HEK293 (cell line): ENCODE data around the gene PDIA5.

Experiments
- CTCF ChIA-PET: fragments of 350-600 bp; formaldehyde crosslinking; extraction: SDS; loops from one replicate; lab custom pipeline; 2021; ENCODE audit warnings: antibody characterized with exemption; lab: Yijun Ruan, JAX
- POLR2A ChIA-PET: fragments of 300-600 bp; formaldehyde crosslinking; extraction: SDS; loops from one replicate; lab custom pipeline; 2020; ENCODE audit warnings: antibody characterized with exemption, inconsistent platforms; lab: Yijun Ruan, JAX
- H3K27ac ChIP-seq: fragments of 200-500 bp; sonication (Bioruptor generic); 2 replicates; pipeline ENCODE4 v1.5.1; 2014; ENCODE audit warnings: low read depth, low read length, control low read depth, inconsistent platforms; ENCODE audit errors: extremely low read depth
- H3K36me3 ChIP-seq, 2 experiments: fragments of 200-500 bp in 1 of 2; sonication (Bioruptor generic) in 1 of 2; 1 replicate in 1 of 2; 2 replicates in 1 of 2; pipeline ENCODE4 v1.5.1; 2014 to 2017; ENCODE audit warnings: inconsistent platforms in 2 of 2, low read length in 2 of 2; ENCODE audit not compliant: control insufficient read depth in 2 of 2, insufficient read depth in 1 of 2
- H3K4me1 ChIP-seq: fragments of 200-500 bp; sonication (Bioruptor generic); 2 replicates; pipeline ENCODE4 v1.5.1; 2014; ENCODE audit warnings: mild to moderate bottlenecking, low read length, inconsistent platforms; ENCODE audit not compliant: control insufficient read depth, insufficient read depth
- H3K4me3 ChIP-seq: 2 replicates; pipeline ENCODE4 v1.5.1; 2011; ENCODE audit warnings: low read depth, mild to moderate bottlenecking, control low read depth, low read length, moderate library complexity
- H3K9me3 ChIP-seq: fragments of 200-500 bp; sonication (Bioruptor generic); 2 replicates; pipeline ENCODE4 v1.5.1; 2014; ENCODE audit warnings: low read depth, low read length, inconsistent platforms; ENCODE audit not compliant: control insufficient read depth, insufficient read depth
- BCL11B ChIP-seq: fragments of 450-650 bp; formaldehyde crosslinking; IDR thresholded peaks from 2 replicates; pipeline ENCODE4 v1.5.1; 2016; ENCODE audit warnings: low read depth, missing biosample characterization, missing genetic modification characterization
- GLIS1 ChIP-seq: fragments of 450-650 bp; formaldehyde crosslinking; IDR thresholded peaks from 2 replicates; pipeline ENCODE4 v1.5.1; 2016; ENCODE audit warnings: missing biosample characterization, missing genetic modification characterization
- ZNF473 ChIP-seq: fragments of 450-650 bp; formaldehyde crosslinking; IDR thresholded peaks from 2 replicates; pipeline ENCODE4 v1.5.1; 2017; ENCODE audit warnings: missing biosample characterization, missing genetic modification characterization
- ZNF658 ChIP-seq: fragments of 450-650 bp; formaldehyde crosslinking; IDR thresholded peaks from 2 replicates; pipeline ENCODE4; 2016; ENCODE audit warnings: missing biosample characterization, missing genetic modification characterization
- TF ChIP-seq, protein P1 (sequence below): sonication (generic); formaldehyde crosslinking; IDR thresholded peaks from 2 replicates; pipeline ENCODE4 v1.8.1; 2022; ENCODE audit warnings: mild to moderate bottlenecking, moderate library complexity, missing genetic modification reagents
- TF ChIP-seq, protein P2 (sequence below): fragments of 450-650 bp; formaldehyde crosslinking; IDR thresholded peaks from 2 replicates; pipeline ENCODE4 v1.5.1; 2016; ENCODE audit warnings: missing biosample characterization, missing genetic modification characterization
- TF ChIP-seq, protein P3 (sequence below): fragments of 450-650 bp; formaldehyde crosslinking; IDR thresholded peaks from 2 replicates; pipeline ENCODE4 v1.5.1; 2016; ENCODE audit warnings: missing biosample characterization, missing genetic modification characterization
- TF ChIP-seq, protein P4 (sequence below): fragments of 450-650 bp; formaldehyde crosslinking; IDR thresholded peaks from 2 replicates; pipeline ENCODE4 v1.5.1; 2016; ENCODE audit warnings: missing biosample characterization, missing genetic modification characterization
- TF ChIP-seq, protein P5 (sequence below): fragments of 450-650 bp; formaldehyde crosslinking; IDR thresholded peaks from 2 replicates; pipeline ENCODE4 v1.5.1; 2016; ENCODE audit warnings: missing biosample characterization, missing genetic modification characterization

Gene PDIA5

DNA sequence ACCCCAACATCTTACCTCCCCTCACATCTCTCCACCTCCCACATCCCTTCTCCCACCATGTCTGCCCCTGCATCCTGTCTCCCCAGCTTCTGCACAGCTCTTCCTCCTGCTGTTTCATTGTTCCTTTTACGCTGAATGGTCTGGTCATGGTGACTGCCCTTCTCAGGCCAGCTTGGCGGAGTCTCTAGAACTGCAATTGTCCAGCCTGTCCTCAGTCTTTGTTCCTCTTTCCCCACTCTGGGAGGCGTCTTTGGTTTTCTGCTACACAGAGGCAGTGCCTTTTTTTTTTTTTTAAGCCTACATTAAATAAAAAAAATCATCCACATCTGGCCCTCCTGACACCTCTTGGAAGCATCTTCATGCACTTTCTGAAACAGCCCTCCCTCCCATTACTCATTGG is 85.9 kb downstream of the PDIA5 start (continued):
- no peak for TF ChIP-seq BCL11B (tag by site-specific recombination)

DNA sequence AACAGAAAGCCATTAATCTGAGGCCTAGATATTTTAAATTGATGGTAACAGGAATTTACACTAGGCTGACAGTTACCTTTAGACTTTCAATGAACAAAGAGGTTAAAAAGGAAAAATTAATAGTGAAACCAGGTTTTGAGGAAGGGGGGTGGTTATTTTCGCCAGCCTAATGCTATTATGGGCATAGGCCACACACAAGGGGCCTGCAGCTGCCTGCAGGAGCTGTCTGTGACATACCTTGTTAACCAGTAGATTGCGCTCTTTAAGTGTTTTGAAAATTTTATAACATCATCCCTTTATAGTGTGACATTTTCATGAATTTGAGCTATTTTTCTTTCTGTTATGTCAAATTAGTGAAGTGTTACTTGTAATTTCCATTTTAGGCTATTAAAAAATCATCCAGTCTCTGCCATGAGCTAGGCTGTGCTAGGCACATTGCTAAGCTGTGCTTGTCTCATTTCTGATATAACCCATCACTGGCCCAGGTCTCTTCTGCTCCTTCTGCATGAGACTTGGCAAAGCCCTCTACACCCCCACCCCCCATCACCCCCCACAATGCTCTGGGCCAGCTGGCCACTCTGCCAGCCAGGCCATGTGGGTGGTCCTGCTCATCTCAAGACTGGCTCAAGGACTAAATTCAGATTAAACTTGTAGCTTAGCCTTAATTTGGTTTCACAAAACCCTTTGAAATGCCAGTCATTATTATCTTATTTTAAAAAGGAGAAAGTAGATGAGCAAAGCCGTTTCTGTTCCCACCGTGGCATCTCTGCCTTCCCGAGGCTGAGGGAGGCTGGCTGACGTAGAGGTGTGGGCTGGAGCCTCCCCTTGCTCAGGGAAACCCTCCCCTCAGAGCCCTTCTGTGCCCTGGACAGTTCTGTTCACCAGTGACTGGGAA is 86.5 kb downstream of the PDIA5 start:
- H3K27ac ChIP-seq = no peak overlapping the region
- H3K9me3 ChIP-seq = no peaks in the 10 kb centered on the region
- ChIA-PET POLR2A (no interaction called here), CTCF (interaction anchor here (0.5 to 0.6 kb wide), 2 partner anchors 9 to 801 kb away, joined by 3 read pairs; no protein-coding TSS in a partner anchor)
- H3K4me1 ChIP-seq = no peaks in the 10 kb centered on the region
- TF ChIP-seq ZNF658 (no peak), GLIS1 (peak; percentile 18; the same call in 1 of the 2 replicates)
- no peak overlapping the region for H3K4me3 ChIP-seq
- H3K36me3 ChIP-seq = peaks cover 0 to 77% of the 10 kb centered on the region in 2 experiments; a peak in 2 of 3 replicates

DNA sequence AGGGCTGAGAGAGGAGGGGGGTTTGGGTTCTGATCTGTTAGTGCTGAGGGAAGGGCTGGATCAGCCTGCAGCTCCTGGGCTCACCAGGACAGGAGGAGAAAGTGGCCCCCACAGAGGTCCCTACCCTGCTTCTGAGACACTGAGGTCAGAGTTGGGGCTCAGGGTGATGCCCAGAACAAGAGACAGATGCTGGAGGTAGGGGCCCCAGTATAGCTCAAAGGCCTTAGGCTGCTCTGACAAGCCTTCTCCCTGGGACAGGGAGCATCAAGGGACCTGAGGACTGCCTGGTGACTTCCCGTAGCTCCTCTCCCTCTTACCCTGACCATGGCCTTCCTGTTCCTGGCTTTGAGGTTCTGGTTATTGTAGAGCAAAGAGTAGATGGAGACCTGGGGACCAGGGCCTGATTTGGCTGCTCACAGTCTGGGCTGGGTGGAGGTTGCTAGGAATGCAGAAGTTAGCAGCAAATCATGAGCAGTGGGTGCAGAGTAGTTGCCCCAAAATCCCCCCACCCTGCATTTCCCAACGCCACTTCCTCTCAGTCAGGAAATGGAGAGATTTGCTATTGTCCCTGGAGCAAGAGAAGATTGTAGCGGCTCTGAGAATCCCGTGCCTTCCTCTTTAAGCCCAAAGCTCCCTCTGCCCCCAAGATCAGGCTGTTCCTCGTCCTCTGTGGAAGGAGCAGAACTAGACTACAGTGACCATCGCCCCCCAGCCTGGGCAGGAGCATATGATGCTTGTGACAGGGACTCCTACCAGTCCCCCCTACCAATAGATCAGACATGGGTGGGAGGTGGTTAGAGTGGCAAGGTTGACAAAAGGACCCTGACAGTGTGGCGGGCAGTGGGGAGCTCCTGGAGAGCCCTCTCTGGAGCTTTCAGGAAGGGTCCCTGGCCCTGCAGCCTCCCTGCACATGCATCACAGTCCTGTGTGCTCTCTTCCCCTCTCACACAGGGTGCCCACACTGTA is 87.5 kb downstream of the PDIA5 start:
- Histone ChIP-seq H3K4me3 (no peak overlapping the region), H3K27ac (no peak overlapping the region), H3K9me3 (no peaks in the 10 kb centered on the region), H3K36me3 (peaks cover 0 to 72% of the 10 kb centered on the region in 2 experiments; a peak in 2 of 3 replicates), H3K4me1 (no peaks in the 10 kb centered on the region)
- ChIA-PET CTCF (interaction anchor here (0.5 to 0.6 kb wide), 2 partner anchors 8 to 802 kb away, joined by 3 read pairs; no protein-coding TSS in a partner anchor), POLR2A (no interaction called here)
- TF ChIP-seq, protein P1, sequence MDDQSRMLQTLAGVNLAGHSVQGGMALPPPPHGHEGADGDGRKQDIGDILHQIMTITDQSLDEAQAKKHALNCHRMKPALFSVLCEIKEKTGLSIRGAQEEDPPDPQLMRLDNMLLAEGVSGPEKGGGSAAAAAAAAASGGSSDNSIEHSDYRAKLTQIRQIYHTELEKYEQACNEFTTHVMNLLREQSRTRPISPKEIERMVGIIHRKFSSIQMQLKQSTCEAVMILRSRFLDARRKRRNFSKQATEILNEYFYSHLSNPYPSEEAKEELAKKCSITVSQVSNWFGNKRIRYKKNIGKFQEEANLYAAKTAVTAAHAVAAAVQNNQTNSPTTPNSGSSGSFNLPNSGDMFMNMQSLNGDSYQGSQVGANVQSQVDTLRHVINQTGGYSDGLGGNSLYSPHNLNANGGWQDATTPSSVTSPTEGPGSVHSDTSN (CRISPR knock-in tag) = no peak
- TF ChIP-seq, protein P2, sequence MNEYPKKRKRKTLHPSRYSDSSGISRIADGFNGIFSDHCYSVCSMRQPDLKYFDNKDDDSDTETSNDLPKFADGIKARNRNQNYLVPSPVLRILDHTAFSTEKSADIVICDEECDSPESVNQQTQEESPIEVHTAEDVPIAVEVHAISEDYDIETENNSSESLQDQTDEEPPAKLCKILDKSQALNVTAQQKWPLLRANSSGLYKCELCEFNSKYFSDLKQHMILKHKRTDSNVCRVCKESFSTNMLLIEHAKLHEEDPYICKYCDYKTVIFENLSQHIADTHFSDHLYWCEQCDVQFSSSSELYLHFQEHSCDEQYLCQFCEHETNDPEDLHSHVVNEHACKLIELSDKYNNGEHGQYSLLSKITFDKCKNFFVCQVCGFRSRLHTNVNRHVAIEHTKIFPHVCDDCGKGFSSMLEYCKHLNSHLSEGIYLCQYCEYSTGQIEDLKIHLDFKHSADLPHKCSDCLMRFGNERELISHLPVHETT = no peak
- TF ChIP-seq, protein P3, sequence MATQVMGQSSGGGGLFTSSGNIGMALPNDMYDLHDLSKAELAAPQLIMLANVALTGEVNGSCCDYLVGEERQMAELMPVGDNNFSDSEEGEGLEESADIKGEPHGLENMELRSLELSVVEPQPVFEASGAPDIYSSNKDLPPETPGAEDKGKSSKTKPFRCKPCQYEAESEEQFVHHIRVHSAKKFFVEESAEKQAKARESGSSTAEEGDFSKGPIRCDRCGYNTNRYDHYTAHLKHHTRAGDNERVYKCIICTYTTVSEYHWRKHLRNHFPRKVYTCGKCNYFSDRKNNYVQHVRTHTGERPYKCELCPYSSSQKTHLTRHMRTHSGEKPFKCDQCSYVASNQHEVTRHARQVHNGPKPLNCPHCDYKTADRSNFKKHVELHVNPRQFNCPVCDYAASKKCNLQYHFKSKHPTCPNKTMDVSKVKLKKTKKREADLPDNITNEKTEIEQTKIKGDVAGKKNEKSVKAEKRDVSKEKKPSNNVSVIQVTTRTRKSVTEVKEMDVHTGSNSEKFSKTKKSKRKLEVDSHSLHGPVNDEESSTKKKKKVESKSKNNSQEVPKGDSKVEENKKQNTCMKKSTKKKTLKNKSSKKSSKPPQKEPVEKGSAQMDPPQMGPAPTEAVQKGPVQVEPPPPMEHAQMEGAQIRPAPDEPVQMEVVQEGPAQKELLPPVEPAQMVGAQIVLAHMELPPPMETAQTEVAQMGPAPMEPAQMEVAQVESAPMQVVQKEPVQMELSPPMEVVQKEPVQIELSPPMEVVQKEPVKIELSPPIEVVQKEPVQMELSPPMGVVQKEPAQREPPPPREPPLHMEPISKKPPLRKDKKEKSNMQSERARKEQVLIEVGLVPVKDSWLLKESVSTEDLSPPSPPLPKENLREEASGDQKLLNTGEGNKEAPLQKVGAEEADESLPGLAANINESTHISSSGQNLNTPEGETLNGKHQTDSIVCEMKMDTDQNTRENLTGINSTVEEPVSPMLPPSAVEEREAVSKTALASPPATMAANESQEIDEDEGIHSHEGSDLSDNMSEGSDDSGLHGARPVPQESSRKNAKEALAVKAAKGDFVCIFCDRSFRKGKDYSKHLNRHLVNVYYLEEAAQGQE (tag by site-specific recombination) = no peak
- TF ChIP-seq, protein P4, sequence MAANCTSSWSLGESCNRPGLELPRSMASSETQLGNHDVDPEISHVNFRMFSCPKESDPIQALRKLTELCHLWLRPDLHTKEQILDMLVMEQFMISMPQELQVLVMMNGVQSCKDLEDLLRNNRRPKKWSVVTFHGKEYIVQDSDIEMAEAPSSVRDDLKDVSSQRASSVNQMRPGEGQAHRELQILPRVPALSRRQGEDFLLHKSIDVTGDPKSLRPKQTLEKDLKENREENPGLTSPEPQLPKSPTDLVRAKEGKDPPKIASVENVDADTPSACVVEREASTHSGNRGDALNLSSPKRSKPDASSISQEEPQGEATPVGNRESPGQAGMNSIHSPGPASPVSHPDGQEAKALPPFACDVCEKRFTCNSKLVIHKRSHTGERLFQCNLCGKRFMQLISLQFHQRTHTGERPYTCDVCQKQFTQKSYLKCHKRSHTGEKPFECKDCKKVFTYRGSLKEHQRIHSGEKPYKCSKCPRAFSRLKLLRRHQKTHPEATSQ (tag by site-specific recombination) = no peak
- TF ChIP-seq, protein P5, sequence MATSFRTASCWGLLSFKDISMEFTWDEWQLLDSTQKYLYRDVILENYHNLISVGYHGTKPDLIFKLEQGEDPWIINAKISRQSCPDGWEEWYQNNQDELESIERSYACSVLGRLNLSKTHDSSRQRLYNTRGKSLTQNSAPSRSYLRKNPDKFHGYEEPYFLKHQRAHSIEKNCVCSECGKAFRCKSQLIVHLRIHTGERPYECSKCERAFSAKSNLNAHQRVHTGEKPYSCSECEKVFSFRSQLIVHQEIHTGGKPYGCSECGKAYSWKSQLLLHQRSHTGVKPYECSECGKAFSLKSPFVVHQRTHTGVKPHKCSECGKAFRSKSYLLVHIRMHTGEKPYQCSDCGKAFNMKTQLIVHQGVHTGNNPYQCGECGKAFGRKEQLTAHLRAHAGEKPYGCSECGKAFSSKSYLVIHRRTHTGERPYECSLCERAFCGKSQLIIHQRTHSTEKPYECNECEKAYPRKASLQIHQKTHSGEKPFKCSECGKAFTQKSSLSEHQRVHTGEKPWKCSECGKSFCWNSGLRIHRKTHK (tag by site-specific recombination) = no peak
- TF ChIP-seq ZNF473 (tag by site-specific recombination) = no peak
